ENCODE measurements around the gene RBM6. TPM values are rescaled to one million over a fixed set of nuclear protein-coding genes. Genes with fewer than 3 reads are reported as not detected.

The RBM6 gene
- total and polyA plus RNA-seq, 2 of the 4 experiments (the other 2 are of a cell fraction), result 38.5 to 64.6 TPM

- no peak for TF ChIP-seq RAD21 (IDR thresholded peaks at IDR 0.05; ENCODE audit: low read length)
Measured at GRCh38 chr3:49908373-49909199, 31.4 kb upstream of the RBM6 start (continued).

- DNase-seq (no peak), ATAC-seq (ENCODE audit: low read depth) (no peak)
- no peaks in the 10 kb centered on the region for H3K79me1 ChIP-seq (ENCODE audit: low read depth in 1 of 2, low read length in 2 of 2)
- H2AK9ac ChIP-seq (replicated peaks; ENCODE audit: low read depth, low read length, poor library complexity), result no peak overlapping the region
- no peaks in the 10 kb centered on the region for H3K9me1 ChIP-seq (ENCODE audit: insufficient read depth, low read length)
- no peak overlapping the region for H2BK5ac ChIP-seq (ENCODE audit: low read depth, low read length, poor library complexity, severe bottlenecking)
- H3K27ac ChIP-seq (ENCODE audit: insufficient read depth, low read length), result no peak overlapping the region
- peaks cover 21% of the 10 kb centered on the region for H3K36me3 ChIP-seq (ENCODE audit: control insufficient read depth, insufficient read depth, low read length)
- no peak overlapping the region for H2BK20ac ChIP-seq (ENCODE audit: low read depth, low read length)
- H3K23ac ChIP-seq (ENCODE audit: low read depth, low read length), result no peak overlapping the region
- H4K91ac ChIP-seq (ENCODE audit: insufficient read depth, low read depth, low read length), result no peak overlapping the region
- H2BK15ac ChIP-seq (ENCODE audit: low read depth, low read length), result no peak overlapping the region
- peaks cover 3% of the 10 kb centered on the region for H3K4me1 ChIP-seq (ENCODE audit: control insufficient read depth, insufficient read depth, low read length)
- H2BK120ac ChIP-seq (ENCODE audit: low read depth, low read length), result no peak overlapping the region
- H3K4me3 ChIP-seq (ENCODE audit: insufficient read depth, low read depth, low read length), result no peak overlapping the region
- ChIA-PET CTCF (no interaction called here), POLR2A (ENCODE audit: unreplicated experiment) (no interaction called here)
- H3K14ac ChIP-seq (replicated peaks; ENCODE audit: low read depth, low read length), result no peak overlapping the region
- H4K20me1 ChIP-seq (ENCODE audit: insufficient read depth, low read length), result no peaks in the 10 kb centered on the region
- no peak overlapping the region for H4K8ac ChIP-seq (ENCODE audit: low read depth in 2 of 2, low read length in 2 of 2)
- H3K18ac ChIP-seq (ENCODE audit: low read depth, low read length), result no peak overlapping the region
- no peak overlapping the region for H4K5ac ChIP-seq (ENCODE audit: low read depth, low read length)
- H3K27me3 ChIP-seq (ENCODE audit: control insufficient read depth, insufficient read depth, low read length), result no peaks in the 10 kb centered on the region
- H3K9ac ChIP-seq (ENCODE audit: low read depth, low read length), result no peak overlapping the region
- no TSS peak for BruUV-seq (replicated peaks)
- H3K56ac ChIP-seq (ENCODE audit: extremely low read depth, insufficient read depth, low read length), result no peak overlapping the region
- WGBS, 2 experiments (ENCODE audit: extremely low coverage in 2 of 2, insufficient read length in 1 of 2), result 72% methylated on average over 24 of the region's 48 CpGs; no CpG with 5 or more reads in 1 of the 2 experiments
- intact Hi-C loops (cut with micrococcal nuclease), result no loop called here
- no peak overlapping the region for H2AK5ac ChIP-seq (ENCODE audit: low read depth, low read length)
- TF ChIP-seq SMC3 (IDR thresholded peaks at IDR 0.05; ENCODE audit: low read depth, low read length), result no peak
- no peak for TF ChIP-seq USF2 (IDR thresholded peaks at IDR 0.05; ENCODE audit: low read depth, low read length)
- TF ChIP-seq BHLHE40 (IDR thresholded peaks at IDR 0.05; ENCODE audit: low read depth, low read length), result no peak
- no peak for TF ChIP-seq MXI1 (IDR thresholded peaks at IDR 0.05; ENCODE audit: borderline replicate concordance, low read depth, low read length)
- TF ChIP-seq MAZ (IDR thresholded peaks at IDR 0.05; ENCODE audit: borderline replicate concordance, low read depth, low read length), result no peak
- TF ChIP-seq MAFK (IDR thresholded peaks at IDR 0.05; ENCODE audit: low read depth, low read length), result no peak
- no peaks in the 10 kb centered on the region for H3K9me3 ChIP-seq (ENCODE audit: control insufficient read depth, insufficient read depth, low read length)
- H3K4me2 ChIP-seq (ENCODE audit: low read depth, low read length), result no peak overlapping the region
- no peak overlapping the region for H2AFZ ChIP-seq (replicated peaks; ENCODE audit: low read length, poor library complexity)
- dilution Hi-C loops (cut with HindIII; ENCODE audit: low sequenced_read_pairs, unreplicated experiment), result no loop called here
- in situ Hi-C loops (cut with MboI; ENCODE audit: low sequenced_read_pairs), result no loop called here
- H3K4ac ChIP-seq (ENCODE audit: low read depth, low read length), result no peak overlapping the region
Measured at GRCh38 chr3:49910409-49911123, 29.4 kb upstream of the RBM6 start.
